Stomach (tissue), 9 donors: ENCODE results near the gene GAP43. TPM values are rescaled to one million over a fixed set of nuclear protein-coding genes. Genes with fewer than 3 reads are reported as not detected.

Experiments used
- DNase-seq, 2 donors: peaks; one replicate each; pipeline versions ENCODE4 v3.0.0 to v3.0.0-alpha.2; 2013 to 2019
- H3K27ac ChIP-seq, 5 donors: fragments of 200-600 bp in 4 of 5; sonication (generic) in 4 of 5; one replicate each; pipeline ENCODE4 v1.5.1; 2013 to 2019; ENCODE audit warnings: mild to moderate bottlenecking in 1 of 5, moderate library complexity in 1 of 5
- H3K27me3 ChIP-seq, 3 donors: fragments of 200-600 bp; sonication (generic); one replicate each; pipeline ENCODE4 v1.5.1; 2017 to 2019; ENCODE audit warnings: mixed run types in 1 of 3
- H3K36me3 ChIP-seq, 4 donors: fragments of 200-600 bp; sonication (generic); 1 replicate in 3 of 4; 2 replicates in 1 of 4; pipeline ENCODE4 v1.5.1; 2016 to 2019
- H3K4me1 ChIP-seq, 4 donors: fragments of 200-600 bp; sonication (generic); one replicate each; pipeline ENCODE4 v1.5.1; 2016 to 2019
- H3K4me3 ChIP-seq, 4 donors: fragments of 200-600 bp; sonication (generic) in 3 of 4; one replicate each; pipeline ENCODE4 v1.5.1; 2016 to 2019; ENCODE audit warnings: mild to moderate bottlenecking in 1 of 4
- H3K9me3 ChIP-seq, 4 donors: fragments of 200-600 bp; sonication (generic); one replicate each; pipeline ENCODE4 v1.5.1; 2016 to 2019
- CTCF ChIP-seq, 7 experiments: fragments of 450-650 bp in 4 of 7; fragments of 200-600 bp in 3 of 7; sonication (generic) in 3 of 7; IDR thresholded peaks; one replicate each; pipeline ENCODE4 v1.5.1; 2016 to 2019; ENCODE audit warnings: antibody characterized with exemption in 7 of 7, control low read depth in 2 of 7, mild to moderate bottlenecking in 1 of 7
- EP300 ChIP-seq: sonication (generic); formaldehyde crosslinking; IDR thresholded peaks from one replicate; pipeline ENCODE4 v1.6.1; 2017; ENCODE audit warnings: antibody characterized with exemption
- POLR2A ChIP-seq, 4 donors: fragments of 450-650 bp; IDR thresholded peaks; one replicate each; pipeline ENCODE4 v1.6.1; 2016; ENCODE audit warnings: antibody characterized with exemption in 4 of 4, control low read depth in 2 of 4, mild to moderate bottlenecking in 1 of 4, moderate library complexity in 1 of 4
- POLR2AphosphoS5 ChIP-seq, 3 donors: sonication (generic); formaldehyde crosslinking; IDR thresholded peaks; one replicate each; pipeline ENCODE4 v1.6.1; 2016; ENCODE audit warnings: antibody characterized with exemption in 3 of 3
- WGBS, 5 donors: extraction: QIAGEN DNeasy Blood & Tissue Kit in 3 of 5; methylation state at CpG; one replicate each; pipeline versions ENCODE4 v1.1.5 to v1.1.7; 2013 to 2018; 5-methylcytosine and 5-hydroxymethylcytosine counted together
- intact Hi-C: fragments of 100-400 bp; cut with DNase I; formaldehyde crosslinking; loops from one replicate; pipeline ENCODE4 v1.15.1; 2023; ENCODE audit warnings: low total_unique reads
- polyA plus RNA-seq, 3 donors: library from polyadenylated mRNA; stranded (reverse); fragments of 200-250 nt; gene quantifications; one replicate each; pipeline ENCODE4 v1.2.3, GENCODE V29; 2013
- total RNA-seq, 5 donors: library from RNA; depleted of rRNA; stranded (reverse); fragments of >200 nt; gene quantifications; one replicate each; pipeline versions ENCODE4 v1.1.0 to v1.2.3, GENCODE V29; 2014 to 2016
- donor health status: healthy with polysubstance abuse.
- donor health status: Bipolar disorder and iron deficiency.
- donor health status: healthy.

The GAP43 gene
- total and polyA plus RNA-seq, 8 donors: 1.00 to 4.8 (median 1.4) TPM; not detected in 2

- TF ChIP-seq POLR2AphosphoS5 (IDR thresholded peaks at IDR 0.05) (no peak), POLR2A (IDR thresholded peaks at IDR 0.05) (no peak), CTCF (IDR thresholded peaks at IDR 0.05) (no peak), EP300 (no peak)
- Histone ChIP-seq H3K9me3 (no peaks in the 10 kb centered on the region), H3K27me3 (no peaks in the 10 kb centered on the region), H3K4me3 (no peak overlapping the region), H3K4me1 (peaks cover 0 to 7% (median 2%) of the 10 kb centered on the region in 4 donors), H3K36me3 (no peaks in the 10 kb centered on the region), H3K27ac (no peak overlapping the region)
- intact Hi-C loops: no loop called here
- DNase-seq: no peak
Measured at GRCh38 chr3:115699706-115700105, 76.4 kb downstream of the GAP43 start.

- DNase-seq: no peak
- Histone ChIP-seq H3K27me3 (no peaks in the 10 kb centered on the region), H3K4me1 (peaks cover 0 to 28% (median 11%) of the 10 kb centered on the region in 4 donors), H3K36me3 (no peaks in the 10 kb centered on the region), H3K4me3 (no peak overlapping the region), H3K27ac (no peak overlapping the region), H3K9me3 (no peaks in the 10 kb centered on the region)
- intact Hi-C loops: no loop called here
- TF ChIP-seq POLR2AphosphoS5 (IDR thresholded peaks at IDR 0.05) (no peak), CTCF (IDR thresholded peaks at IDR 0.05) (no peak), POLR2A (IDR thresholded peaks at IDR 0.05) (no peak), EP300 (no peak)
- 96 to 100% (median 98%) methylated on average over 2 of the region's 2 CpGs for WGBS, 5 donors
Measured at GRCh38 chr3:115702598-115702997, 79.3 kb downstream of the GAP43 start.

- H3K27ac ChIP-seq: no peak overlapping the region
- peak in 1 of 2 donors; percentile 31 for DNase-seq
- 27 to 47% (median 31%) methylated on average over 4 of the region's 4 CpGs for WGBS, 5 donors
- no peaks in the 10 kb centered on the region for H3K36me3 ChIP-seq
- peaks cover 0 to 25% (median 11%) of the 10 kb centered on the region in 4 donors for H3K4me1 ChIP-seq
- intact Hi-C loops: no loop called here
- no peaks in the 10 kb centered on the region for H3K27me3 ChIP-seq
- no peaks in the 10 kb centered on the region for H3K9me3 ChIP-seq
- H3K4me3 ChIP-seq: no peak overlapping the region
- TF ChIP-seq EP300: no peak
- no peak for TF ChIP-seq CTCF (IDR thresholded peaks at IDR 0.05)
- TF ChIP-seq POLR2A (IDR thresholded peaks at IDR 0.05): no peak
- no peak for TF ChIP-seq POLR2AphosphoS5 (IDR thresholded peaks at IDR 0.05)
Measured at GRCh38 chr3:115704661-115705338, 81.5 kb downstream of the GAP43 start.

GRCh38 chr3:115706311-115706829, 83.1 kb downstream of the GAP43 start:
- Histone ChIP-seq H3K9me3 (no peaks in the 10 kb centered on the region), H3K4me1 (peaks cover 0 to 25% (median 11%) of the 10 kb centered on the region in 4 donors), H3K27me3 (no peaks in the 10 kb centered on the region), H3K36me3 (no peaks in the 10 kb centered on the region), H3K27ac (no peak overlapping the region), H3K4me3 (no peak overlapping the region)
- WGBS, 5 donors: 26 to 49% (median 34%) methylated on average over 3 of the region's 3 CpGs
- peak in 1 of 2 donors; percentile 18 for DNase-seq
- intact Hi-C loops: no loop called here
- no peak for TF ChIP-seq POLR2AphosphoS5 (IDR thresholded peaks at IDR 0.05)
- TF ChIP-seq CTCF (IDR thresholded peaks at IDR 0.05): no peak
- no peak for TF ChIP-seq POLR2A (IDR thresholded peaks at IDR 0.05)
- TF ChIP-seq EP300: no peak
